HK-2 (cell line): ENCODE data around the gene EFCAB9.

ENCODE experiments used
- DNase-seq: peaks from one replicate; pipeline ENCODE4 v3.0.0-alpha.2; 2018; ENCODE audit not compliant: unreplicated experiment

The EFCAB9 gene

GRCh38 chr5:172165465-172165864 is 28.5 kb upstream of the EFCAB9 start:
- no peak for DNase-seq

- no peak for DNase-seq
Measured at GRCh38 chr5:172166030-172166826, 27.7 kb upstream of the EFCAB9 start.

- no peak for DNase-seq
Measured at GRCh38 chr5:172167895-172168294, 26.1 kb upstream of the EFCAB9 start.

GRCh38 chr5:172168311-172168710 is 25.7 kb upstream of the EFCAB9 start:
- DNase-seq: no peak

GRCh38 chr5:172169216-172169615 is 24.8 kb upstream of the EFCAB9 start:
- no peak for DNase-seq

- no peak for DNase-seq
Measured at GRCh38 chr5:172170251-172170701, 23.7 kb upstream of the EFCAB9 start.

GRCh38 chr5:172171118-172171517 is 22.9 kb upstream of the EFCAB9 start:
- DNase-seq: no peak

- no peak for DNase-seq
Measured at GRCh38 chr5:172172912-172173563, 20.9 kb upstream of the EFCAB9 start.

GRCh38 chr5:172173564-172174153 is 20.3 kb upstream of the EFCAB9 start:
- DNase-seq: peak; percentile 77

GRCh38 chr5:172175263-172175719 is 18.7 kb upstream of the EFCAB9 start:
- no peak for DNase-seq

- no peak for DNase-seq
Measured at GRCh38 chr5:172177176-172177575, 16.8 kb upstream of the EFCAB9 start.

- DNase-seq: no peak
Measured at GRCh38 chr5:172178301-172178987, 15.5 kb upstream of the EFCAB9 start.

GRCh38 chr5:172178991-172179989 is 14.7 kb upstream of the EFCAB9 start:
- no peak for DNase-seq

- DNase-seq: no peak
Measured at GRCh38 chr5:172180936-172181335, 13.0 kb upstream of the EFCAB9 start.

- no peak for DNase-seq
Measured at GRCh38 chr5:172182291-172182690, 11.7 kb upstream of the EFCAB9 start.

- no peak for DNase-seq
Measured at GRCh38 chr5:172183881-172184280, 10.1 kb upstream of the EFCAB9 start.

- no peak for DNase-seq
Measured at GRCh38 chr5:172185096-172185461, 8.9 kb upstream of the EFCAB9 start.

- no peak for DNase-seq
Measured at GRCh38 chr5:172186114-172186695, 7.8 kb upstream of the EFCAB9 start.

- DNase-seq: peak; percentile 59
Measured at GRCh38 chr5:172187118-172188032, 6.6 kb upstream of the EFCAB9 start.
